Loucy (cell line): Measurements from ENCODE around the gene TBCC.

ENCODE experiments used
- H2AFZ ChIP-seq: fragments of 200-600 bp; sonication (generic); 2 replicates; pipeline ENCODE4 v1.6.0; 2016; ENCODE audit warnings: antibody characterized with exemption, mild to moderate bottlenecking, low read length, moderate library complexity
- H3F3A ChIP-seq: fragments of 200-600 bp; 2 replicates; pipeline ENCODE4 v1.6.0; 2016; ENCODE audit warnings: antibody characterized with exemption, low read depth, mild to moderate bottlenecking
- H3K27me3 ChIP-seq: fragments of 200-600 bp; sonication (generic); 2 replicates; pipeline ENCODE4 v1.6.1; 2014; ENCODE audit warnings: low read length, mild to moderate bottlenecking; ENCODE audit not compliant: insufficient read depth, poor library complexity, severe bottlenecking
- H3K36me3 ChIP-seq: fragments of 200-600 bp; sonication (generic); 2 replicates; pipeline ENCODE4 v1.6.1; 2016; ENCODE audit warnings: low read length; ENCODE audit not compliant: insufficient read depth
- H3K4me1 ChIP-seq: fragments of 200-600 bp; sonication (generic); 2 replicates; pipeline ENCODE4 v1.5.1; 2014; ENCODE audit warnings: low read length, mild to moderate bottlenecking; ENCODE audit not compliant: insufficient read depth, poor library complexity, severe bottlenecking
- H3K4me2 ChIP-seq: fragments of 200-600 bp; sonication (generic); 2 replicates; pipeline ENCODE4 v1.6.0; 2014; ENCODE audit warnings: antibody characterized with exemption, low read length, low read depth, mild to moderate bottlenecking; ENCODE audit not compliant: poor library complexity, severe bottlenecking
- H3K4me3 ChIP-seq: fragments of 200-600 bp; sonication (generic); 2 replicates; pipeline ENCODE4 v1.5.1; 2014; ENCODE audit warnings: low read length, mild to moderate bottlenecking, mixed read lengths; ENCODE audit not compliant: poor library complexity, severe bottlenecking
- H3K79me2 ChIP-seq: fragments of 200-600 bp; sonication (generic); 2 replicates; pipeline ENCODE4 v1.6.1; 2014; ENCODE audit warnings: low read length; ENCODE audit not compliant: insufficient read depth
- H3K9ac ChIP-seq: fragments of 200-600 bp; sonication (generic); 2 replicates; pipeline ENCODE4 v1.6.0; 2014; ENCODE audit warnings: mild to moderate bottlenecking, low read depth, low read length, moderate library complexity; ENCODE audit not compliant: poor library complexity, severe bottlenecking
- H3K9me2 ChIP-seq: fragments of 200-600 bp; sonication (generic); replicated peaks from 2 replicates; pipeline ENCODE4 v1.6.1; 2016; ENCODE audit warnings: low read depth, low read length, mixed read lengths
- H3K9me3 ChIP-seq: fragments of 200-600 bp; sonication (generic); 2 replicates; pipeline ENCODE4 v1.6.1; 2014; ENCODE audit warnings: mild to moderate bottlenecking, antibody characterized with exemption, low read length, low read depth; ENCODE audit not compliant: insufficient read depth
- H4K20me1 ChIP-seq: fragments of 200-600 bp; sonication (generic); 2 replicates; pipeline ENCODE4 v1.6.0; 2014; ENCODE audit warnings: antibody characterized with exemption, low read length, mild to moderate bottlenecking; ENCODE audit not compliant: insufficient read depth, poor library complexity, severe bottlenecking
- CTCF ChIP-seq: fragments of 200-600 bp; sonication (generic); conservative IDR thresholded peaks from 2 replicates; pipeline ENCODE4 v1.5.1; 2014; ENCODE audit warnings: mild to moderate bottlenecking, antibody characterized with exemption, low read length
- EZH2phosphoT487 ChIP-seq: fragments of 200-600 bp; IDR thresholded peaks from 2 replicates; pipeline ENCODE4 v1.6.1; 2018; ENCODE audit warnings: antibody characterized with exemption, mild to moderate bottlenecking, moderate library complexity, borderline replicate concordance

TBCC gene

DNA sequence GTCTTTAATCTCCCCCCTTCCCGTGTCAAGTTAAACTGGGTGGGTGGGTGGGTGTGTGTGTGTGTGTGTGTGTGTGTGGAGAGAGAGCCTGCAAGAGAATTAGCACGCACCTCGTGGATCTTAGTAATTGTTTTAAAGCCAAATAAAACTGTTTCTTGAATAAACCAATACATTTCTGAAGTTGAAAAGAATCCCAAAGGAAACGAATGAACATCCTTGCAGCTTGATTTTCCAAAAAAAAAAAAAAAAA, 35.6 kb upstream of the TBCC start:
- no peaks in the 10 kb centered on the region for H3K36me3 ChIP-seq
- peaks cover 11% of the 10 kb centered on the region for H3K27me3 ChIP-seq
- no peak overlapping the region for H2AFZ ChIP-seq
- peaks cover 11% of the 10 kb centered on the region for H4K20me1 ChIP-seq
- H3K4me3 ChIP-seq = peak overlapping the region; percentile 98
- no peaks in the 10 kb centered on the region for H3K9me2 ChIP-seq
- H3K4me1 ChIP-seq = peaks cover 53% of the 10 kb centered on the region
- H3K9me3 ChIP-seq = no peaks in the 10 kb centered on the region
- peak overlapping the region; percentile 80 for H3K4me2 ChIP-seq
- TF ChIP-seq CTCF (no peak), EZH2phosphoT487 (no peak)
- peak overlapping the region; percentile 100 for H3K9ac ChIP-seq
- peaks cover 68% of the 10 kb centered on the region for H3K79me2 ChIP-seq
- no peaks in the 10 kb centered on the region for H3F3A ChIP-seq

GRCh38 chr6:42779521-42779920, 33.6 kb upstream of the TBCC start:
- TF ChIP-seq EZH2phosphoT487 (no peak), CTCF (no peak)
- Histone ChIP-seq H3K9me3 (no peaks in the 10 kb centered on the region), H3K4me3 (no peak overlapping the region), H3K4me2 (peak overlapping the region; percentile 6), H3K27me3 (peaks cover 11% of the 10 kb centered on the region), H3K79me2 (peaks cover 49% of the 10 kb centered on the region), H3K36me3 (no peaks in the 10 kb centered on the region), H2AFZ (no peak overlapping the region), H3K9ac (peak overlapping the region; percentile 100), H4K20me1 (peaks cover 3% of the 10 kb centered on the region), H3F3A (no peaks in the 10 kb centered on the region), H3K4me1 (peaks cover 48% of the 10 kb centered on the region), H3K9me2 (no peaks in the 10 kb centered on the region)

DNA sequence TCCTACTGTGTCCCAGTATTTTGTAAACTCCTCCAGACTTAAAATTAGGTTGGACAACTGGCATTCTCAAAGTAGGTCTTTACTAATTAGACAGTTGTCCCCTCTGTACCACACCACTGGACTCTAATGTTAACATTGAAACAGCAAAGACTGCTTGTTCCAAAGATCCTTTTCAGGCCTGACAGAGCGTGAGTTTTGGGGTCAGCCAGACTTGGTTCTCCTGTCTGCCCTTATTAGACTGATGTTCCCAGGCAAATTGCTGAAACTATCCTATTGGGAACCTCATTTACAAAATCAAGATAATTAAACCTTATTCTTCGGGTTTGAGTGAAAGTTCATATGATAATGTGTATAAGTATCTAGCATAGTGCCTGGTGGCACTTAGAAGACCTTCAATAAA, 32.2 kb upstream of the TBCC start:
- no peak overlapping the region for H3K4me3 ChIP-seq
- no peaks in the 10 kb centered on the region for H3K9me2 ChIP-seq
- peaks cover 48% of the 10 kb centered on the region for H3K4me1 ChIP-seq
- TF ChIP-seq EZH2phosphoT487 = no peak
- no peak for TF ChIP-seq CTCF
- no peaks in the 10 kb centered on the region for H3K9me3 ChIP-seq
- no peaks in the 10 kb centered on the region for H4K20me1 ChIP-seq
- no peaks in the 10 kb centered on the region for H3K36me3 ChIP-seq
- no peak overlapping the region for H2AFZ ChIP-seq
- H3F3A ChIP-seq = no peaks in the 10 kb centered on the region
- peak overlapping the region; percentile 46 for H3K4me2 ChIP-seq
- peak overlapping the region; percentile 58 for H3K9ac ChIP-seq
- peaks cover 35% of the 10 kb centered on the region for H3K79me2 ChIP-seq
- H3K27me3 ChIP-seq = peaks cover 1% of the 10 kb centered on the region
